Measurements from ENCODE around the gene APBA3.

Gene APBA3

GRCh38 chr19:3798137-3798536 lies 36.6 kb upstream of the APBA3 start:
- no peak for DNase-seq (ENCODE audit: low read depth)
- TF ChIP-seq CTCF (conservative IDR thresholded peaks at IDR 0.05; ENCODE audit: low read depth, low read length) = no peak

GRCh38 chr19:3796358-3796757 lies 34.9 kb upstream of the APBA3 start:
- H3K4me3 ChIP-seq (ENCODE audit: low read depth, low read length) = no peak overlapping the region

More at GRCh38 chr19:3798137-3798536, 36.6 kb upstream of the APBA3 start:
- no peak overlapping the region for H3K4me3 ChIP-seq (ENCODE audit: low read depth, low read length)

DNA sequence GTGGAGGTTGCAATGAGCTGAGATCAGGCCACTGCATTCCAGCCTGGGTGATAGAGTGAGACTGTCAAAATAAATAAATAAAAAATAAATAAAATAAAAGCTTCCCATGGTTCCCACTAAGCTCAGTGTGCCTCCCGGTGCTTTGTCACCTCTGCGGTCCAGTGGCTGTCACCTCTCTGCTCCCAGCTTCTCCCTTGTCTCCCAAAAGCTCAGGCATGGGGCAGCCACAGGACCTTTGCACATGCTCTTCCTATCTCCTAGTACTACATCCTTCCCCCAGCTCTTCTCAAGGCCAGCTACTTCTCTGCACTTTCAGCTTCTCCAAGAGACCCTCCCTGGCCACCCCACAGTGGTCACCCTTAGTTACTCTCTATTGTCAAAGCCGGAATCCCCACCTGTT lies 32.3 kb upstream of the APBA3 start:
- no peak for DNase-seq (ENCODE audit: low read depth)
- no peak for TF ChIP-seq CTCF (conservative IDR thresholded peaks at IDR 0.05; ENCODE audit: low read depth, low read length)
- H3K4me3 ChIP-seq (ENCODE audit: low read depth, low read length) = no peak overlapping the region

More at GRCh38 chr19:3796358-3796757, 34.9 kb upstream of the APBA3 start:
- no peak for TF ChIP-seq CTCF (conservative IDR thresholded peaks at IDR 0.05; ENCODE audit: low read depth, low read length)
- DNase-seq (ENCODE audit: low read depth) = no peak

DNA sequence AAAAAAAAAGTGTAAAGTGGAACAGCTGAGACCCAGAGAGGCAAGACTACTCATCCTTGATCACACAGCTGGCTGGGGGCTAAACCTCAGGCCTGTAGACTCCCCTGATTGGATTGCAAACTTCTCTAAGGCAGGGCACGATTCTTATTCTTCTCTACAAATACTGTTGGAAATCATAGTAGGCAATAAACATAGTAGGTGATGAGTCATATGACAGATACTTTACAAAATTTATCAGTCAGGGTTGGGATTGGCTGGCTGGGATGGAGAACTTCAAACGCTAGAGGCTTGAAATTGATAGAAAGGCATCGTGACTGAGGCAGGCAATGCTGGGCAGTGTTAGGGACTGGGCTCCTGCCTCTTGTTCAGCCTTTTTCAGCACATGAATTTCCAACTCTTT lies 30.6 kb upstream of the APBA3 start:
- no peak for TF ChIP-seq CTCF (conservative IDR thresholded peaks at IDR 0.05; ENCODE audit: low read depth, low read length)
- DNase-seq (ENCODE audit: low read depth) = no peak

GRCh38 chr19:3790941-3791340 lies 29.4 kb upstream of the APBA3 start:
- no peak for DNase-seq (ENCODE audit: low read depth)
- no peak for TF ChIP-seq CTCF (conservative IDR thresholded peaks at IDR 0.05; ENCODE audit: low read depth, low read length)
- no peak overlapping the region for H3K4me3 ChIP-seq (ENCODE audit: low read depth, low read length)

More for the DNA sequence above, 30.6 kb upstream of the APBA3 start:
- H3K4me3 ChIP-seq (ENCODE audit: low read depth, low read length) = no peak overlapping the region

DNA sequence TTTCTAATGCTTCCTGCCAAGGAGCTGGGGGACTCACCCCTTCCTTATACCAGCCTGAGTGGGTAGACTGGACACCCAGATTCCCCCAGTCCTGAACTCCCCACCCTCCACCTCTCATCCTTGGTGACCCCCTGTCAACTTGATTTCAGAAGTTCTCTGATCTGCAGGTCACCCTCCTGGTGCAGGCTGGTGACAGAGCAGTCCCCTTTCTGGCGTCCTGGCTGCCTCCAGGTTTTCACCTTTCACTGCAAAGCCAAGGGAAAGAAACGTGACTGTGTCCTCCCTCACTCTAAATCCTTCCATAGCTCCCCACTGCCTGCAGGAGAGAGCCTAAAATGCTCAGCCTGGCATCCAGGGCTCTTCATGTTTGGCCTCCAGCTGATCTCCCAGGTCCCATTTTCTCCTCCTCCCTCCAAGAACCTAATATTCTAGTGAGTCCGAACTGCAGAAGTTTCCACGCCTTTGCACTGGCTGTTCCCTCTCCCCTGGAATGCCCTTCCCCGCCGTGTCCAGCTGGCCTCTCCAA lies 28.8 kb upstream of the APBA3 start:
- no peak overlapping the region for H3K4me3 ChIP-seq (ENCODE audit: low read depth, low read length)
- no peak for TF ChIP-seq CTCF (conservative IDR thresholded peaks at IDR 0.05; ENCODE audit: low read depth, low read length)
- no peak for DNase-seq (ENCODE audit: low read depth)

GRCh38 chr19:3788996-3789778 lies 27.7 kb upstream of the APBA3 start:
- H3K4me3 ChIP-seq (ENCODE audit: low read depth, low read length) = no peak overlapping the region
- DNase-seq (ENCODE audit: low read depth) = no peak
- TF ChIP-seq CTCF (conservative IDR thresholded peaks at IDR 0.05; ENCODE audit: low read depth, low read length) = no peak

Measured in choroid plexus epithelial cell (primary cell).